GM12892 (cell line): ENCODE results near the gene JAZF1.
A peak's percentile ranks its signal among the peaks of the same experiment; 100 is the strongest.

ENCODE experiments used
- DNase-seq: peaks from one replicate; pipeline ENCODE4 v3.0.0; 2011; ENCODE audit not compliant: insufficient read length
- FAIRE-seq: peaks from 2 replicates; lab custom pipeline; 2011; peaks lifted over from hg19 to GRCh38; lab: Jason Lieb, UNC
- POLR2A ChIP-seq: IDR thresholded peaks from 2 replicates; pipeline ENCODE4 v1.6.1; 2011; ENCODE audit warnings: low read depth, low read length, control low read depth
- POLR2AphosphoS5 ChIP-seq: IDR thresholded peaks from 2 replicates; pipeline ENCODE4 v1.6.1; 2011; ENCODE audit warnings: low read depth, low read length, control low read depth
- TAF1 ChIP-seq: IDR thresholded peaks from 2 replicates; pipeline ENCODE4 v1.6.1; 2011; ENCODE audit warnings: low read depth, mild to moderate bottlenecking, control low read depth, low read length, borderline replicate concordance

The JAZF1 gene

DNA sequence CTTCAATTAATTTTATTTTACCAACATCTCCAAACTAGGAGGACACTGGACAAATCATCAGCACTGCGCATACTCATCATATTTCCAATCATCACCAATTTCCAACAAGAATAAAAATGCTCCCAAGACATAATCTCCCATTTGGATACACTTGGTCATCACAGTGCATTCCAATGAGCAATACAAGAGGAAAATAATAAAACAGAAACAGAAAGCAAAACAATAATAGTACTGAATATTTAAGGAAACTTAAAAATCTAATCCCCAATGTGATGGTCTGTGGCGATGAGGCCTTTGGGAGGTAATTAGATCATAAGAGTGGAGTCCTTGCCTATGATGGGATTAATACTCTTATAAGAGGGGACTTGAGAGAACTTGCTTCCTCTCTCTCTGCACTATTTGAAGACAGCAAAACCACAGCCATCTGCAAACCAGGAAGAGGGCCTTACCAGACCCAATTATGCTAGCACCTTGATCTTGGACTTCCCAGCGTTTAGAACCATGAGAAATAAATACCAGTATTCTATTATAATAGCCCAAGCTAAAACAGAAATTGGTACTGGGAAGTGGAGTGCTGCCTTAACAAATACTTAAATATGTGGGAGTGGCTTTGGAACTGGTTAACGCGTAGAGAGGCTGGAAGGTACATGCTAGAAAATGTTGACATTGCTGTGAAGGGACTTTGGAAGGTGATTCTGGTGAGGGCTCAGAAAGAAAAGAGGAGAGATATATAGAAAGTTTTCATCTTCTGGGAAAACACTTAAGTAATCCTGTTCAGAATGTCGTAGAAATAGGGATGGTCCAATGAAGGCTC is 91.5 kb downstream of the JAZF1 start:
- FAIRE-seq (no peak), DNase-seq (no peak)

DNA sequence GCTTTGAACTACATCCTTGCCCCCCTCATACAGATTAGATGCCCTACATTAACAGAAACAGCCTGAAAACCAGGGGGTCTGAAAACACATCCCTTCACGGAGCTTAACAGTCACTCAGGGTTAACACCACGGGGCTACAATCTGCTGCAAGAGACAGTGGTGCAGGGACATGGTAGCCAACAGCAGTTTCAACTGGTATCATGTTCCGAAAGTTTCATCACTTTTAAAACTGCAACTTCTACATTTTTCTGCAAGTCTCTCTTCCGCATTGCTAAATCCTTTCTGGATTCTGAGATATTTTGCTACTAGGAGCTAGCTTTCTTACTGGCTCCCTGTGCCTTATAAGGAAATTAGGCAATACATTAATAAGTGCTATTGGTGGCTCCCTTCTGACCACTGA is 92.6 kb downstream of the JAZF1 start:
- no peak for FAIRE-seq
- TF ChIP-seq TAF1 (no peak), POLR2A (no peak), POLR2AphosphoS5 (no peak)
- no peak for DNase-seq

More for the DNA sequence above, 91.5 kb downstream of the JAZF1 start:
- TF ChIP-seq POLR2AphosphoS5 (no peak), TAF1 (no peak), POLR2A (no peak)

DNA sequence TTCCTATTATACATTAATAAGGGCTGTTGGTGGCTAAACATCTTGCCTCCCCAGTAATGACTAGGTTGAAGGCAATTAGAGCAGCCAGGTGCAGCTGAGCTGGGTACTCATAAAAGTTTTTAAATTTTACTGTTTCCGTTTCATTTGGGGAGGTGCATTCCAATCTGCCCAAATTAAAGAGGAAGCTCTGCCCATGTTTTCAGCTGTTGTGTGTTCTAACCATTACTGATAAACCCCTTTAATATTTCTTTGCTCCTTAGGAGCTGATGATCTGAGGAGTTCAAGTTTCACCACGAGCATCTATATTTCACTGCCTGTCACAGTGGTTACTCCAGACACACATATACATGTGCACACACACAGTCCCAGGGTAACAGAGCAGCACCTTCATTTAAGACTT is 94.4 kb downstream of the JAZF1 start:
- DNase-seq: no peak
- no peak for FAIRE-seq
- TF ChIP-seq TAF1 (no peak), POLR2AphosphoS5 (no peak), POLR2A (no peak)

DNA sequence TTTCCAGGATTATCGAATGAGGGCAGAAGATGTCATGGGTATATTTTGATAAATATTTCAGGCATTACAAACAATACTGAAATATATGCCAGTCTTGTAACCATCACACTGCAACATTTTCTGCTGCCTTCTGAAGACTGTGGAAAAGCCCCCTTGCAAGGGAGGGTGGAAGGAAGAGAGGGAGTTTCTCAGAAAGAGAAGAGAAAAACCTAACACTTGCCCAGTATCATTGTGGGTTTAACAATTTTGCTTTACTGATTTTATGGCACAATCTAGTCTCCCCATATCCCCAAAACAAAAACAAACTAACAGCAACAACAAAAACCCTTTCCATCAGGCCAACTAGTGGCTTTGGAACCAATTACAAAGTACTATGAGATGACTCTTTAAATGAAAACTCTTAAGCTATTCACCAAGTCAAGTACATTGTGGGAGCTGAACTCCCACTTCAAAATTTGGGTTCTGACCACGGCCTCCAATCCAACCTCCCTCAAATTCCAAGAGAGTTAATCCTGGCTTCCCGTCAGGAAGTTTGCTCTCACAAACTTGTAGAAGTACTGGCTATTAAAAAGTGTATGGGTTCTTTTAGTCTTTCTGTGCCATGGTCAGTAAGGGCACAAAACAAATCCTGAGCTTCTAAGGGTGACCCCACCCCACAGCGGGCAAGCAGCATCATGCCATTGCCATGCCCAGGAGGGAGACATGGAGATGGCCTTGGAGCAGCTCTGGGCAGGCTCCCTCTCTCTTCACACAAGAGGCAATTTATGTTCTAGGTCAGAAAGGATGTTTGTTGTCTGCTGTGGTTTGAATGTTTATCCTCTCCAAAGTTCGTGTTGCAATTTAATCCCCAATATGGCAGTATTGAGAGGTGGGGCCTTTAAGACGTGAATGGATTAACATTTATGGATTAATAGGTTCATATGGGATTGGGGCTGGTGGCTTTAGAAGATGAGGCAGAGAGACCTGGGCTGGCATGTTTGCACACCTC is 96.3 kb downstream of the JAZF1 start:
- FAIRE-seq (no peak), DNase-seq (no peak)

DNA sequence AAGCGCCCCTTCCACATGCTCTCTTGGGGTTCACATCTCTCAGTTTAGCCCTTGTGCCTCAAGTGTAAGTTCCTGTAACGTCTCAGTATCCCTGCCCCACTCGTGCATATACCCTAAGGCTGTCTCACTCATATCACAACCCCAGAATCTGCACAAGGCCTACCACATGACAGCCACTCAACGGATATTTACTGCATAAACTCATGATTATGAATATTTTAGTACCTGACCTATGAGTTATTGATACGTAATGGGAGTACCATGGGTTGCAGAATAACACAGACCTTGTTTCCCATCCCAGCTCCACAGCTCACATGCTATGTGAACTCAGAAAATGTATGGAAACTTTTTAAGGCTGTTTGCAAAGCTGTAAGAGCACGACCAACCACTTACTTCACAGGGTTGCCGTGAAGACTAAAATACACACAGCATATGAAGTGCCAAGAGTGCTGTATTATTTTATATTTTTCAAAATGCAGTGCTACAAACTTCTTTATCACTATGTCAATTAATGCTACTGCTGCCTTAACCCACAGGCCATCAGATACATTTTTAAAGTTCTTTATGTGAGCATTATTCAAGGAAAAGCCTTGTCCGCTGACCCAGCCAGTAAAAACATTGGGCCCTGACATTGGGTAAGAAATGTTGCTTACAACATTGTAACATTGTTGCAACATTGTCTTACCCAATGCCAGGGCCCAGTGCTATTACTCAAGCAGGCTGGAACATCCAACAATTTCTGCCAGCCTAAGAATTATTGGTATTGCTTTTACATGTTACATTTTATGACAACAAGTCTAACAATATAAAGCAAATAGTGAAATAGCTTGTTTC is 97.2 kb downstream of the JAZF1 start:
- no peak for FAIRE-seq
- TF ChIP-seq POLR2AphosphoS5: no peak
- TF ChIP-seq TAF1: no peak
- no peak for TF ChIP-seq POLR2A

More for the DNA sequence above, 96.3 kb downstream of the JAZF1 start:
- TF ChIP-seq POLR2A: no peak

DNA sequence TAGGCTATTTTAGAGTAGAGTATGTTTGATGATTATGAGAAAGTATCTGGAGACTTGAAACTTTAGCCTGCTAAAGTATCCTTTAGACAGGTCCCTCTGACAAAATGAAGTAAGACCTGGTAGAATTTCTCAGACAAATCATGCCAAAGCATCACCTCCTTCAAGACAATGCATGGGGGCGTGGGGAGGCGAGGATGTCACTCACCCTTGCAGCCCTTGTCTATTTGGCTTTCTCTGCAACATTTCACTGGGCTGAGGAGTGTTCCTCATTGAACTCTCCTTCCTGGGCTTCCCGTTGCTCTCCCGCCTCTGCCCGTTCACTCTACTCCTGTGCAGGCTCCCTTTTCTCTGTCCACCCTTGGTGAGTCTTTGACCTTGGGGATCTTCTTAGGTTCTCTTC is 98.5 kb downstream of the JAZF1 start:
- no peak for TF ChIP-seq POLR2AphosphoS5
- TF ChIP-seq POLR2A: no peak
- TF ChIP-seq TAF1: no peak
- no peak for FAIRE-seq
- DNase-seq: no peak

More for the DNA sequence above, 97.2 kb downstream of the JAZF1 start:
- no peak for DNase-seq

DNA sequence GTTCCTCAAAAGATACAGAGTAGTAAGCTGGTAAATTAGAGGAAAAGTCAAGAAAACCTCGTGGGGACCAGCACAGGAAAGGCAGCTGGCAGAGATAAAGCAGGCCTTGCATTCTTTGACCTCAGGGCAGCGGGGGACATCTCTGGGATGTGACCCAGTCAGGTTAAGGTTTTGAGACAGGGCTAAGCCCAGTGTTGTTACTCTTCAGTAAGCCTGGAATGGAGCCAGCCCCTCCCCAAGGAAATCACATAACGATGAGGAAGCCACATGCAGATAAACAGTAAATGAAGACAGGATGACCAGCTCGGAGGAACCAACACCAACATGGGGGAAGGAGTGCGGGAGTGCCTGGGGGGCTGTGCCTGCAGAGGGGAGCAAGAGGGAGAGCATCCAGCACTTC is 99.6 kb downstream of the JAZF1 start:
- FAIRE-seq (no peak), DNase-seq (no peak)
- no peak for TF ChIP-seq POLR2A
- TF ChIP-seq TAF1: no peak
- no peak for TF ChIP-seq POLR2AphosphoS5

DNA sequence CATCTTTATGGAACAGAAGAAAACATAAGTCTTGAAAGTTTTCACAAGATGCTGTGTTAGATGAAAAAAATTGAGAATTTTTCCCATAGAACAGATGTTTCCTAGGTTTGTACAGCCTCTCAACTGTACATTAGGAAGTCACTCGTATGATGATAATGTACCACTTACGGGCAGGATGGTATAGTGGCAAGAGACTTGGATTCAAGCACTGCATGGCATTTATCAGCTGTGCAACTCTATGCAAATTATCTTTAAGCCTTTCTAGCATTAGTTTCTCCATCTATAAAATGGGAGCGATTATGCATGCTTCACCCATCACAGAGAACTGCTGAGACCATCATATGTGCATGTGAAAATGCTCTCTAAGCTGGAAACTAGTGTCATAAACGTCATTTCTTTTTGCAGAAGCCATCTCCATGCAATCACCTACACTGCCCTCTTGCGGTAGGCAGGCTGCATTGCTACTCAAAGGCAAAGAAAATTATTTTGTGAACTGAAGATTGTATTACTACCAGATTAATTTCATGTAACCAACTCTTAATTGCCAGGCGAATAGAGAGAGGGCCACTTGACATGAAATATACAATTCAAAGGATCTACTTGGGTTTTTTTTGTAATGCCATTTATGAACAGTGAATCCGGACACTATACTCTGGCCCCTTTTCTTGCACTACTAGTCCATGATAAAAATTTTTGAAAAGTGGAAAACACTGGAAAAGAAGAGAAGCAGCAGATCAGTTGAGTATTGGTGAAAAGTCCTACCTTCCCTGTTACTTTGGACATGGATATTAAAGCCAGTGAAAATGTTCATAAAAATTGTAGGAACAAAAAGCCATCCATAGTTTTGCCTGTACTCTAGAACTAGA is 102.3 kb downstream of the JAZF1 start:
- no peak for DNase-seq
- TF ChIP-seq TAF1 (no peak), POLR2A (no peak), POLR2AphosphoS5 (no peak)
- peak; percentile 86 for FAIRE-seq

DNA sequence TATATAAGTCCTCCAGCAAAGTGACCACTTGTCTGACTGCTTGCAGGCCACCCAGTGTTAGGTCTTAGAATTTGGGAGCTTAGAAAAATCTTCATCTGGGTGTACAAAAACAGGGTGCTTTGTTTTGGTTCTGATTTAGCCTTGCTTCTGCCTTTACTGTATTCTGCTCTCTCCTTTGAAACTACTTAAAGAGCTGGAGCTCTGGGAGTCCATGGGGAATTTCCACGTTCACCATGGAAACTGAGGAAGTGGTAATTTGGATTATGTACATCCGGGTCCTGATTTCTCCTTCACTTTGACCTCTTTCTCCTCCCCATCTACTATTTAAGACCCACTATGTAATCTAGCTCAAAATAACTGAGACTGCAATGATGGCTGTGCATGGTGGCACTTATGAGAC is 103.0 kb downstream of the JAZF1 start:
- FAIRE-seq (no peak), DNase-seq (no peak)
- TF ChIP-seq TAF1 (no peak), POLR2A (no peak), POLR2AphosphoS5 (no peak)
